ENCODE measurements around the gene NINJ2.

The NINJ2 gene

GRCh38 chr12:561908-562593 is 101.2 kb downstream of the NINJ2 start:
- no peak for DNase-seq (ENCODE audit: low read depth, low spot score)
- ChIA-PET POLR2A (no interaction called here), CTCF (interaction anchor here (1.0 to 11.5 kb wide), 4 partner anchors 14 to 190 kb away, joined by 3 to 202 read pairs (median 26); partner anchors contain the start of gene WNK1)
- no peak for TF ChIP-seq CTCF (IDR thresholded peaks at IDR 0.05; ENCODE audit: insufficient read depth, low read length, missing control alignments)
- no peak overlapping the region for H3K4me3 ChIP-seq (ENCODE audit: low read depth, low read length)

GRCh38 chr12:561391-561705 is 101.9 kb downstream of the NINJ2 start:
- POLR2A ChIA-PET, result no interaction called here
- DNase-seq (ENCODE audit: low read depth, low spot score), result no peak
- CTCF ChIA-PET, result interaction anchor here (1.5 to 7.5 kb wide), 3 partner anchors 14 to 121 kb away, joined by 4 to 46 read pairs (median 6); no protein-coding TSS in a partner anchor
- no peak overlapping the region for H3K4me3 ChIP-seq (ENCODE audit: low read depth, low read length)
- no peak for TF ChIP-seq CTCF (IDR thresholded peaks at IDR 0.05; ENCODE audit: insufficient read depth, low read length, missing control alignments)

GRCh38 chr12:560691-561390 is 102.4 kb downstream of the NINJ2 start:
- no peak for DNase-seq (ENCODE audit: low read depth, low spot score)
- POLR2A ChIA-PET, result no interaction called here
- CTCF ChIA-PET, result interaction anchor here (1.5 to 7.5 kb wide), 4 partner anchors 13 to 253 kb away, joined by 4 to 46 read pairs (median 6); no protein-coding TSS in a partner anchor
- no peak overlapping the region for H3K4me3 ChIP-seq (ENCODE audit: low read depth, low read length)
- no peak for TF ChIP-seq CTCF (IDR thresholded peaks at IDR 0.05; ENCODE audit: insufficient read depth, low read length, missing control alignments)

- ChIA-PET CTCF (interaction anchor here (1.4 to 7.5 kb wide), 5 partner anchors 8 to 254 kb away, joined by 4 to 46 read pairs (median 5); no protein-coding TSS in a partner anchor), POLR2A (no interaction called here)
- DNase-seq (ENCODE audit: low read depth, low spot score), result no peak
- no peak overlapping the region for H3K4me3 ChIP-seq (ENCODE audit: low read depth, low read length)
- TF ChIP-seq CTCF (IDR thresholded peaks at IDR 0.05; ENCODE audit: insufficient read depth, low read length, missing control alignments), result no peak
These were observed 103.3 kb downstream of the NINJ2 start for GRCh38 chr12:559906-560455.

GRCh38 chr12:559208-559905 is 103.9 kb downstream of the NINJ2 start:
- TF ChIP-seq CTCF (IDR thresholded peaks at IDR 0.05; ENCODE audit: insufficient read depth, low read length, missing control alignments), result no peak
- no peak overlapping the region for H3K4me3 ChIP-seq (ENCODE audit: low read depth, low read length)
- no peak for DNase-seq (ENCODE audit: low read depth, low spot score)
- CTCF ChIA-PET, result interaction anchor here (1.1 to 7.5 kb wide), 7 partner anchors 9 to 392 kb away, joined by 3 to 46 read pairs (median 7); no protein-coding TSS in a partner anchor
- POLR2A ChIA-PET, result no interaction called here

Measured in AG04449 (cell line).